Activated CD4-positive, alpha-beta T cell treated with anti-CD3 and anti-CD28 coated beads, Interleukin-2, Interleukin-6, amounts not matched to agents 100 ng/mL and 50 ng/mL, durations not matched to agents 16 hours and 8 hours (primary cell): ENCODE measurements around the gene DNAJC7.
A peak's percentile ranks its signal among the peaks of the same experiment; 100 is the strongest.
"Not testable (repeated sequence)": the region's sequence is repeated elsewhere in the genome, so short reads cannot be mapped to it uniquely, and the experiment has no call there.

Experiments
- DNase-seq: peaks from one replicate; pipeline ENCODE4 v3.0.0-alpha.2; 2020

DNAJC7 gene

GRCh38 chr17:42039794-42040763 lies 22.8 kb upstream of the DNAJC7 start:
- no peak for DNase-seq

DNA sequence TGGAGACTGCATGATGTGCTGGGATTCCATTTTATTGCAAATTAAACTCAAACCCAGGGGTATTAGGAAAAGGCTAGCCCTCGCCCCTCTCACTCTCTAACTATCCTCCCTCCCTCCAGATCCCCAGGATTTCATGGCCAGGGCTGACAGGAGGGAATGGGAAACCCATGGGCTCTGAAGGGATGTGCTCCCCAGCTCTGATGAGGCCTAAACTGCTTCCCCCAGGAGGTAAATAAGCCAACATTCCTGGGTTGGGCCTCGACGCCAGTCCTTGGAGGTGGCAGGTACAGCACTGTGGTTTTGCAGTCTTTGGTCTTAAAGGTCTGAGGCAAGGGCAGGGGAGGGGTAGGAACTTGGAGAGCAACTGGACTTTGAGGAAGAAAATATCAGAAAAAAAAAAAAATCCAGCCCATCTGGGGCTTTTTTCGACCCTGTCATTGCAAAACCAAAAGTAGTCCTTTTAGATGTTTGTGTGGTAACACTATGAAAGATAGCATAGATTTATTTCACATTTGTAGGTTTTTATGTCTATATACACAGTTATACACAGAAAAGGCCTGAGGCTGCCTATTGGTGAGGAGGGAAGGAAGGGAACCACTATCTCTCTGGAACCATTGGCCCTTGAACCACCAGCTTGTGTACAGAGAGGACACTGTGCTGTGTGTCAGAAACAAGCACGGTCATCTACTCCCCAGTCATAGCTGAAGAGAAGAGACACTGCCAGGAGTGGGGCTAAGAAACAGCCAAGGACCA lies 21.2 kb upstream of the DNAJC7 start:
- DNase-seq: no peak

- DNase-seq: no peak
These were observed 16.8 kb upstream of the DNAJC7 start for GRCh38 chr17:42034059-42034458.

DNA sequence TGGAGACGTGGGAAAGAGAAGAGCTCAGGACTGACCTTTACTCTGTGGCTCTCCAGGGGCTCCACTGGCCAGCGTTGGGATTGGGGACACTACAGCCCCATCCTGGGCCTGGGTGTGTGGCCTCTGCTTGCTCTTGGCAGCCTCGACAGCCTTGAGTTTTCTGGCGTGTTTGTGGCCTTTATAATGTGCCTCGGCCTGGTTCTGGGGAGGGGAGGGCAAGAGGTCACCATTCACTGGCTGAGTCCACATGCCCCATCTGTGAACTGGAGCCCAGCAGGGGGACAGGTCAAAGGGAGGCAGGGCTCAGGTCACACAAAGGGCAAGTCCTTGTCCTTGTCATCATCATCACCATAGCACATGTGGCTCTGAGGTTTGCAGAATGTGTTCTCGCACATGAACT lies 14.3 kb upstream of the DNAJC7 start:
- DNase-seq: no peak

- DNase-seq: no peak
These were observed 11.5 kb upstream of the DNAJC7 start for GRCh38 chr17:42028791-42029127.

DNA sequence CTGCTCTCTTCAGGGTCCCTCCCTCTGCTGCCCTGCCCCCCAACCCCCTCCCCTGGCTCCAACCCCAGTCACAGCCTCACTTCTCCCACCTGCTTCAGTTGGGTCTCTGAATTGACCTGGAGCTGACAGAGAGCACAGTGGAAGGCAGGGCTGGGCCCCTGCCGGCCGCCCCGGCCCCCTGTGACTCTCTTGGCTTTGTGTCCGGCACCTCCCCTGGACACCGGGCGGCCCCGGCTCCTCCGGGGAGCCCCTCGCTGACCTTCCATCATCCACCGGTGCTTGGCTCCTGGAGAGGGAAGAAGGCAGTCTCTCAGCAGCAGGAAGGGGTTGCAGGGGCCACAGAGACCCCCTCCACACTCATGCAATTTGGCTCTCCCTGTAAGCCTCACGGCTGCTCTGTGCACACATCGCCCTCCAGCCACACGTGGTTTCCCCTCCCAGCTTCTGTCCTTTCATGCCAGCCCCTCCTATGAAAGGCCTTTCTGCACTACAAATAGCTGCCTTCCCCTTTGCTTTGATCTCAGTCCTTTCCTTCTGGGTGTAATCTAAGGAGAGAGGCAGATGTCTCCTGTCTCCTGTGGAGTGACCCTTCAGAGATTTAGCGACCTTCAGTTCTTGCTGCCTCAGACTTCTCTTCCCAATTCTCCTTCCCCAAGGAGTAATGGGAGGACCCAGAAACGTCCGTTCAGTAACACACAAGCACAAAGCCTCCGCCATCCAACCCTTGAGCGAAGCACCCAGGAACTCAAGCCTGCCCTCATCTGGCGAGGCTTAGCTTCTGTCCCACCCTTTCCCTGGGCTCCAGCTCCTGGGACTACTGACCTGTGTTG lies 10.9 kb upstream of the DNAJC7 start:
- no peak for DNase-seq

- no peak for DNase-seq
These were observed 10.3 kb upstream of the DNAJC7 start for GRCh38 chr17:42027590-42027889.

DNA sequence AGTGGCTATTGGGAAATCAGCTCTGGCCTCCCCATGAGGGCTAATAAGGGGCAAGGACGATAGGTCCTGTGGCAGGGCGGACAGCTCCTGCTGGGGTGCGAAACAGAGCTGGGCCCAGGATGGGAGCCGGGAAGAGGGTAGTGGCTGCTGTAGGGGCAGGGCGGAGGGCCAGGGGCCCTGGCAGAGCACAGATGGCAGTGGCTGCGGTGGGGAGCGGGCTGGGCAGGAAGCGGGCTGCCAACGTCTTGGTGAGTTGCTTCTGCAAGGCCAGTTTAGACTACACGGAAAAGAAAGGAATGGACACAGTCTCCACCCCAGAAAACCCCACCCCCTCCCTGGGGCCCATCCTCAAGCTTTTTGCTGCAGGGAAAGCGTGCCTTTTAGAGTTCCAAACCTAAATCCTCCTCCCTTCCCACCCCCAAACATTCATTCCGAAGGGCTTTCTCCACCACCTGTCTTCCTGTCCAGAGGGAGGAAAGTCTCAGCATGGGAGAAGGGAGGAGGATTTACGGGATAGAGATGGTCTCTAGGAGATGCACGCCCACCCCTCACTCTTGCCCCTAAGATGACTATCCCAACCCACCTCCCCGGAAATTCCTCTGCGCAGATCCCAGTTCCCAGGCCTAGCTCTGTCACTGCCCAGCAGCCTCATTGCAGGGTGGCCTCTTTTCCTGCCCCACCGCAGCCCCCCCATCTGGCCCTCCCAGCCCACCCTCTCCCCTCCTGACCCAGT lies 9.8 kb upstream of the DNAJC7 start:
- no peak for DNase-seq

GRCh38 chr17:42025936-42026335 lies 8.7 kb upstream of the DNAJC7 start:
- DNase-seq: no peak

DNA sequence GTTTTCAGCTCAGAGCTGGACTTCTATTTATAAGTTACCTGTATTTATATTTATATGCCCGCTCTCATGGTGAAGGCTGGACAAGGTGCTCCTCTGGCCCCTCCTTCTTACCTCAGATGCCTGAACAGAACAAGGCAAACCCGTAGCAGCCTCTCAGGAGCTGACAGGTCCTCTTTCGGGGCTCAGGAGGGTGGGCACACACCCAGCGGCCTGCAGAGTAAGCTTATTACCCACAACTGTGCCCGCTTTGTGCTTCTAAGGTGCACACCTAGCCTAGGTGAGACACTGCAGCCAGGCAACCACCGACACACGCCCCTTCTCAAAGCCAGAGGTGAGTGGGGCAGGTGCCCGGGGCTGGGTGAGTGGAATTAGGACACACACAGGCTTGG lies 7.9 kb upstream of the DNAJC7 start:
- no peak for DNase-seq

- no peak for DNase-seq
These were observed 6.5 kb upstream of the DNAJC7 start for GRCh38 chr17:42023524-42024349.

GRCh38 chr17:42020845-42021244 lies 3.6 kb upstream of the DNAJC7 start:
- not testable (repeated sequence) for DNase-seq

DNA sequence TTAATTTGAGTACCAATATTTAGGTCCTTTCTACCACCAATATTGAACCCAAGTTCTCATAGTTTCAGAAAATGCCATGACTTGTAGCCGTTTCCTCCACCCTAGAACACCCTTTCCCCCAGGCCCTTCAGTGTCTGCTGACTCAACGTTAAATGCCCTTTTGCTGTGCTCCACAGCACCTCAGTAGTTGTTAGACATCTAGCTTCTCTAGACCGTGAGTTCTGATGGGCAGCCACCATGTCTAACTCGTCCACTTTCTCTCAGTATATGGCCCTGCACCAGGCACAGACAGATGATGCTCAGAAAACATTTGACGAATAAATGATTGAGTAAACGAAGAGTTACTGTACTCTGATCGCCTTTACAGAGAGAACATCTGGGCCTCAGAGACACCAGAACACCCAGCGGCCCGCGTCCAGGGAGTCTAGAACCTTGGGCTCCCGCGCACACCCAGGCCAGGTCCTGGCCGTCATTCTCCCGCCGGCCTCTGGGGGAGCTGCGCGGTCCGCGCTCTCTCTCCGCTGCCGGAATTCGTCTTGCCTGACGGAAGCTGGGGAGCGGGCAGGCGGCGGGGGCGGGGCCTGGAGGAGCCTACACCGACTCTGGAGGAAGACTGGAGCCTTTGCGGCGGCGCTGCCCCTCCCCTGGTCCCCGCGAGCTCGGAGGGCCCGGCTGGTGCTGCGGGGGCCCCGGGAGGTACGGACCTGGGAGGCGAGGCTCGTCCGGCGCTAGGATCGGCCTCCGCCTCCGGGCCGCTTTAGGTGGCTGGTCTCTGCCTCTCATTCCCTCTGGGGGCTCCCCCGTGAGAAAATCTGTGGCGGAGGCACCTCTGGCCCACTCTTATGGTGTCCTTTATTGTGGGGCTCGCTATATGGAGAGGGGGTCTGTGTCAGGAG lies 2.5 kb upstream of the DNAJC7 start, which contains the start of gene NKIRAS2:
Gene NKIRAS2, plus strand, starts transcription at position 582 of the 896 bp plus-strand sequence. CDS start 1,488 bp downstream, outside the sequence.
- DNase-seq: peak; percentile 97

DNA sequence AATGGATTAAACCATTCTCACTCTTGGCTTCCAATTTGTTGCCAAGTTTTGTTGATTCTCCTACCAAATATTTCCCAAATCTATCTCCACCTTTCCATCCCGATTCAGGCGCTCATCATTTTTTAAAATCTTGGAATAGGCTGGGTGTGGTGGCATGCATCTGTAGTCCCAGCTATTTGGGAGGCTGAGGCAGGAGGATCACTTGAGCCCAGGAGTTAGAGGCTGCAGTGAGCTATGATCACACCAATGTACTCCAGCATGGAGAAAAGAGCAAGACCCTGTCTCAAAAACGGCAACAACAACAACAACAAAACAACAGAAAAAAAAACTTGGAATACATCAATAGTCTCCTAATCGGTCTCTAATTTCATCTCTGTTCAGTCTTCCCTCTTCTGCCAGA lies 1.7 kb upstream of the DNAJC7 start:
- DNase-seq: no peak

DNA sequence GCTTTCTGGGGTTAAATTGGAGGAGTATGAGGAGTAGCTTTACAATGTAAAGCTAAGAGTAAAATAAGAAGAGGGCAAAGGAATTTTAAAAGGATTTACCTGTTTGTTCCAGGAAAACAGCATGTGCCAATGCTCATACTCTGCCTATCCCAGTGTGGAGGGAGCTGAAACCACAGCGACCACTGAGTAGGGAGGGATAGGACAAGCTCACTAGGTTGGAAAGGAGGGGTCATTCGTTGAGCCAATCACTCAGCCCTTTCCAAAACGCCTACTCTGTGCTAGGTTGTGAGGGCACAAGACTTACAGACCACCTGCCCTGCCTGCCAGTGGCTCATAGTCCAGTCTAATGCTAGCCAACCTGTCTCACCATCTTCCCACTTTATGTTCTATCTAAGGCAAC lies 1.1 kb upstream of the DNAJC7 start:
- no peak for DNase-seq

- DNase-seq: no peak
These were observed 594 bp upstream of the DNAJC7 start for GRCh38 chr17:42017866-42018200.

- peak; percentile 27 for DNase-seq
These were observed 818 bp downstream of the DNAJC7 start for GRCh38 chr17:42016411-42016831.

GRCh38 chr17:42013740-42014139 lies 3.5 kb downstream of the DNAJC7 start:
- not testable (repeated sequence) for DNase-seq

DNA sequence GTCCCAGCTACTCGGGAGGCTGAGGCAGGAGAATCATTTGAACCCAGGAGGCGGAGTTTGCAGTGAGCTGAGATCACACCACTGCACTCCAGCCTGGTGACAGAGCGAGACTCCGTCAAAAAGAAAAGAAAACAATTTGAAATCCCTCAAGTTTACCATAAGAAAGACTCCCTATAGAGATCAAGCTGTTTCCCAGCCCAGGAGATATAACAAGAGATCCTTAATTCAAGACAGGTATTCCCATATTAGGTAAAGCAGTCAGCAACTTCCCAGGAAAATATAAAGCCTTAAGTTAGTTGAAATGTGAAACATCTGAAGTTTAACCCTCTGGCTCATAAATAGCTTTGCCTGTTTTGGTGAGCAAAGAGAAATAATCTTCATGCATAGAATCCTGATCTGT lies 4.9 kb downstream of the DNAJC7 start:
- DNase-seq: not testable (repeated sequence)

- DNase-seq: peak; percentile 30
These were observed 6.2 kb downstream of the DNAJC7 start for GRCh38 chr17:42010898-42011516.
